OCI-LY1 (cell line): ENCODE measurements around the gene PAK2.

ENCODE experiments used
- H2AFZ ChIP-seq: fragments of 200-600 bp; sonication (generic), shearing (Covaris generic); 2 replicates; pipeline ENCODE4 v1.6.0; 2014; ENCODE audit warnings: antibody characterized with exemption, mild to moderate bottlenecking, low read length
- H3F3A ChIP-seq: fragments of 200-600 bp; sonication (generic), shearing (Covaris generic); 2 replicates; pipeline ENCODE4 v1.6.0; 2014; ENCODE audit warnings: mild to moderate bottlenecking, antibody characterized with exemption, low read length, moderate library complexity; ENCODE audit not compliant: insufficient read depth
- H3K27ac ChIP-seq: fragments of 200-600 bp; sonication (generic); 2 replicates; pipeline ENCODE4 v1.5.1; 2014; ENCODE audit warnings: low read length, mixed run types, mild to moderate bottlenecking, low read depth; ENCODE audit not compliant: poor library complexity, severe bottlenecking
- H3K27me3 ChIP-seq: fragments of 200-600 bp; sonication (generic); 2 replicates; pipeline ENCODE4 v1.6.0; 2014; ENCODE audit warnings: antibody characterized with exemption, mild to moderate bottlenecking, low read length, moderate library complexity; ENCODE audit not compliant: insufficient read depth
- H3K36me3 ChIP-seq: fragments of 200-600 bp; sonication (generic); 2 replicates; pipeline ENCODE4 v1.6.1; 2014; ENCODE audit warnings: mild to moderate bottlenecking, antibody characterized with exemption, low read length, moderate library complexity, mixed read lengths; ENCODE audit not compliant: insufficient read depth
- H3K4me1 ChIP-seq: fragments of 200-600 bp; sonication (generic); 2 replicates; pipeline ENCODE4 v1.5.1; 2014; ENCODE audit warnings: mild to moderate bottlenecking, low read length, moderate library complexity; ENCODE audit not compliant: insufficient read depth, severe bottlenecking
- H3K4me2 ChIP-seq: fragments of 200-600 bp; sonication (generic), shearing (Covaris generic); 2 replicates; pipeline ENCODE4 v1.6.1; 2014; ENCODE audit warnings: low read length
- H3K4me3 ChIP-seq: fragments of 200-600 bp; sonication (generic); 2 replicates; pipeline ENCODE4 v1.5.1; 2014; ENCODE audit warnings: low read length, low read depth, mild to moderate bottlenecking, mixed read lengths; ENCODE audit not compliant: poor library complexity, severe bottlenecking
- H3K79me2 ChIP-seq: fragments of 200-600 bp; shearing (Covaris generic); 2 replicates; pipeline ENCODE4 v1.6.1; 2016; ENCODE audit warnings: mixed run types, low read length, mixed read lengths; ENCODE audit not compliant: insufficient read depth
- H3K9ac ChIP-seq: fragments of 200-600 bp; sonication (generic), shearing (Covaris generic); 2 replicates; pipeline ENCODE4 v1.6.1; 2014; ENCODE audit warnings: mild to moderate bottlenecking, low read length, mixed read lengths
- H3K9me2 ChIP-seq: fragments of 200-600 bp; sonication (generic), shearing (Covaris generic); 2 replicates; pipeline ENCODE4 v1.6.1; 2014; ENCODE audit warnings: low read depth, mild to moderate bottlenecking, low read length, mixed read lengths
- H3K9me3 ChIP-seq: fragments of 200-600 bp; shearing (Covaris generic); 2 replicates; pipeline ENCODE4 v1.6.1; 2014; ENCODE audit warnings: low read length, mixed read lengths
- H4K20me1 ChIP-seq: fragments of 200-600 bp; sonication (generic), shearing (Covaris generic); 2 replicates; pipeline ENCODE4 v1.6.0; 2016; ENCODE audit warnings: mild to moderate bottlenecking, low read length; ENCODE audit not compliant: insufficient read depth
- EZH2 ChIP-seq: fragments of 200-600 bp; sonication (generic), shearing (Covaris generic); IDR thresholded peaks from 2 replicates; pipeline ENCODE4 v1.8.0; 2017; ENCODE audit warnings: borderline replicate concordance, mixed run types, mild to moderate bottlenecking, antibody characterized with exemption, low read length, moderate library complexity, mixed read lengths
- TF ChIP-seq, protein P1 (sequence below): fragments of 200-600 bp; sonication (generic), shearing (Covaris generic); IDR thresholded peaks from 2 replicates; pipeline ENCODE4 v1.5.1; 2017; ENCODE audit warnings: mild to moderate bottlenecking, antibody characterized with exemption, low read length, moderate library complexity, mixed read lengths

PAK2 gene

DNA sequence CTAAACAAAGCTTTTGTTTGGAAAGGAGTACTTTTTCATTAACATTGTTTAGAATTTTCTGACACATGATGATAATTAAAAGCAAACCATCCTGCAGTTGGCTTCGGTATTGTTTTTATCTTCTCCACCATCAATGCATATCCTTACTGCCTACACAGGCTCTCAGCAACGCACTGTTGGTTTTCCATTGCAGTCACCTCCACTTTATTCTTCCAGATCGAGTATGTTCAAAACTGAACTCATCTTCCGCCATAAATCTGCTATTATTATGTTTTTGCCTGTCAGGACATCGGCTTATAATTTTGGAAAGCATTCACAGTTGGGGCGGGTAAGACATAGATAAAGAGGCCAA lies 127.5 kb downstream of the PAK2 start:
- no peaks in the 10 kb centered on the region for H3K9me2 ChIP-seq
- H2AFZ ChIP-seq = peak overlapping the region; percentile 62

DNA sequence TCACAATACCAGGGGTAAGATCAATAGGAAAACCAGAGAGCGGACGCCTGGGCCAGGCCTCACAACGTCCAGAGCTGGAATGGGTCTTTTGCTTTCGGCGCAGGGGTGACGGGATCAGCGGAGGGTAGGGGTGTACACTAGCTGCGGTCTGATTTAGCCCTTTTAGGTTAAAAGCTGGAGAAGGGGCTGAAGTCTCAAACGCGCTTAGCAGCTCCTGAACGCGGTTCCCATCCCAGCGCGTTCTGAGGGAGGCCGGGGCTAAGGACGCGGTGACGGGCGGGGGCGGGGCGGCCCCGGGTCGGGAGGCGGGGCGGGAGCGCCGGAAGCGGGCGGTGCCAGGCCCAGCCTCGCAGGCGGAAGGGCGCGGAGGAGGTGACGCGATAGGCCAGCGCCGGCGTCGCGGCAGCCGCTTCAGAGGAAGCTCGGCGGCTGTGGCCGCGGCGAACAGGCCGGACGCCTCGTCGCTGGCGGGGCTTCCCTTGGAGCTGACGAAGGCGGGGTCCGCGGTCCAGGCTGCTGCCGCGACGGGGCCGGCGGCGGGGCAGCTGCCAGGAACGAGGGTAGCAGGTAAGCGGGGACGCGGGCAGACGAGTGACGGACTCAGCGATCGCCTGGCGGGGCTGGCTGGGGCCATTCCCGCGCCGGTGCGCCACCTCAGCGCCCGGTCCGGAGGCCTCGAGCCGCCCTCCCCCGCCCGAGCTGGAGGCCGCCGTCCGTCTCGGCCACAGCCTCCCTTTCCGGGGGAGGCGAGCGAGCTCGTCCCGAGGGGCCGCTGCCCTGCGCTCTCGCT lies 128.0 kb downstream of the PAK2 start, which contains the start of gene SENP5:
TSS of gene SENP5 (plus strand) at position 414 of the 790 bp plus-strand sequence. CDS start 17,262 bp downstream, outside the sequence.
- Histone ChIP-seq H3K4me1 (peaks cover 24% of the 10 kb centered on the region), H3K79me2 (peaks cover 43% of the 10 kb centered on the region), H3K27me3 (no peaks in the 10 kb centered on the region), H3K9me2 (no peaks in the 10 kb centered on the region), H3K36me3 (peaks cover 15% of the 10 kb centered on the region), H3K4me2 (peak within 1 kb of the TSS; percentile 83), H3K9me3 (peaks cover 9% of the 10 kb centered on the region; the same call in 1 of the 2 replicates), H3K27ac (peak within 1 kb of the TSS; percentile 25), H3K4me3 (peak within 1 kb of the TSS; percentile 80), H2AFZ (peak within 1 kb of the TSS; percentile 62), H4K20me1 (no peaks in the 10 kb centered on the region), H3K9ac (peak within 1 kb of the TSS; percentile 69), H3F3A (no peaks in the 10 kb centered on the region)
- TF ChIP-seq, protein P1, sequence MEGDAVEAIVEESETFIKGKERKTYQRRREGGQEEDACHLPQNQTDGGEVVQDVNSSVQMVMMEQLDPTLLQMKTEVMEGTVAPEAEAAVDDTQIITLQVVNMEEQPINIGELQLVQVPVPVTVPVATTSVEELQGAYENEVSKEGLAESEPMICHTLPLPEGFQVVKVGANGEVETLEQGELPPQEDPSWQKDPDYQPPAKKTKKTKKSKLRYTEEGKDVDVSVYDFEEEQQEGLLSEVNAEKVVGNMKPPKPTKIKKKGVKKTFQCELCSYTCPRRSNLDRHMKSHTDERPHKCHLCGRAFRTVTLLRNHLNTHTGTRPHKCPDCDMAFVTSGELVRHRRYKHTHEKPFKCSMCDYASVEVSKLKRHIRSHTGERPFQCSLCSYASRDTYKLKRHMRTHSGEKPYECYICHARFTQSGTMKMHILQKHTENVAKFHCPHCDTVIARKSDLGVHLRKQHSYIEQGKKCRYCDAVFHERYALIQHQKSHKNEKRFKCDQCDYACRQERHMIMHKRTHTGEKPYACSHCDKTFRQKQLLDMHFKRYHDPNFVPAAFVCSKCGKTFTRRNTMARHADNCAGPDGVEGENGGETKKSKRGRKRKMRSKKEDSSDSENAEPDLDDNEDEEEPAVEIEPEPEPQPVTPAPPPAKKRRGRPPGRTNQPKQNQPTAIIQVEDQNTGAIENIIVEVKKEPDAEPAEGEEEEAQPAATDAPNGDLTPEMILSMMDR = no peak; the same call in 1 of the 2 replicates
- TF ChIP-seq EZH2 = no peak

More for the DNA sequence above, 127.5 kb downstream of the PAK2 start:
- peak overlapping the region; percentile 80 for H3K4me3 ChIP-seq
- H3K36me3 ChIP-seq = peaks cover 15% of the 10 kb centered on the region
- peaks cover 10% of the 10 kb centered on the region; the same call in 1 of the 2 replicates for H3K9me3 ChIP-seq
- H3K27me3 ChIP-seq = no peaks in the 10 kb centered on the region
- no peak for TF ChIP-seq EZH2
- TF ChIP-seq, protein P1 = no peak
- H3K9ac ChIP-seq = peak overlapping the region; percentile 69
- no peaks in the 10 kb centered on the region for H3F3A ChIP-seq
- H3K27ac ChIP-seq = peak overlapping the region; percentile 25
- no peaks in the 10 kb centered on the region for H4K20me1 ChIP-seq
- peak overlapping the region; percentile 83 for H3K4me2 ChIP-seq
- H3K79me2 ChIP-seq = peaks cover 37% of the 10 kb centered on the region
- peaks cover 24% of the 10 kb centered on the region for H3K4me1 ChIP-seq

DNA sequence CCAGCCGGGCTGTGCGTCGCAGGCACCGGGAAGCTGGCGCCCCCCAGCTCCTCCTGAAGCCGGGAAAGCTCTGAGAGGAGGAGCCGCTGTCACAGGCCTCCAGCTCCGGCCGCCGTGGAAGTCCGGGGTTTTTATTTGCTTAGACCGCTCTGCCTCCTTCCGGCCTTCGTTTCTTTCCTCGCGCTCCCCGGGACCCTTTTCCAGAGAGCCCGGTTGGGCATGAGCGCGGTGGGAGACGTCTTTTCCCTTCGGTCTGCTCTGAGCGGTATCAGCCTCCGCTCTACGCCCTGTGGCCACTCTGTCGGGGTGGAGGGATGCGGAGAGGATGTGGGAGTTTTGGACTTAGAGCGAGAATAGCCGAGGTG lies 128.6 kb downstream of the PAK2 start:
- no peaks in the 10 kb centered on the region for H4K20me1 ChIP-seq
- no peak overlapping the region for H3K27ac ChIP-seq
- H3K27me3 ChIP-seq = no peaks in the 10 kb centered on the region
- H3K36me3 ChIP-seq = peaks cover 15% of the 10 kb centered on the region
- no peaks in the 10 kb centered on the region for H3F3A ChIP-seq
- no peak overlapping the region for H2AFZ ChIP-seq
- TF ChIP-seq, protein P1 = no peak
- H3K4me2 ChIP-seq = peak overlapping the region; percentile 83
- no peaks in the 10 kb centered on the region for H3K9me2 ChIP-seq
- H3K9me3 ChIP-seq = 0 out of 2 replicates have a peak, but pooled peaks cover 4% of the 10 kb centered on the region
- H3K4me1 ChIP-seq = peaks cover 24% of the 10 kb centered on the region
- peaks cover 48% of the 10 kb centered on the region for H3K79me2 ChIP-seq
- peak overlapping the region; percentile 69 for H3K9ac ChIP-seq
- H3K4me3 ChIP-seq = peak overlapping the region; percentile 80
